Measurements from ENCODE around the gene ATP9B. TPM values are rescaled to one million over a fixed set of nuclear protein-coding genes. Genes with fewer than 3 reads are reported as not detected.

ATP9B gene
- total and polyA plus RNA-seq, 5 donors: 9.0 to 24.0 (median 21.7) TPM

GRCh38 chr18:79178113-79178531 is 108.9 kb downstream of the ATP9B start:
- Histone ChIP-seq H3K4me3 (ENCODE audit: low read length) (no peak overlapping the region), H3K27ac (ENCODE audit: low read length) (no peak overlapping the region), H3K9me3 (ENCODE audit: control insufficient read depth, low read length) (no peaks in the 10 kb centered on the region), H3K27me3 (ENCODE audit: control insufficient read depth, insufficient read depth) (no peaks in the 10 kb centered on the region), H3K4me1 (ENCODE audit: control insufficient read depth, insufficient read depth, low read length) (no peaks in the 10 kb centered on the region)
- WGBS: 62% methylated on average over 10 of the region's 10 CpGs
- DNase-seq (no peak), ATAC-seq (peak; percentile 18 to 50)
- intact Hi-C loops (cut with DNase I): no loop called here

GRCh38 chr18:79182047-79182713 is 113.0 kb downstream of the ATP9B start:
- Histone ChIP-seq H3K27me3 (ENCODE audit: control insufficient read depth, insufficient read depth) (no peaks in the 10 kb centered on the region), H3K27ac (ENCODE audit: low read length) (no peak overlapping the region), H3K4me3 (ENCODE audit: low read length) (no peak overlapping the region), H3K4me1 (ENCODE audit: control insufficient read depth, insufficient read depth, low read length) (no peaks in the 10 kb centered on the region), H3K9me3 (ENCODE audit: control insufficient read depth, low read length) (no peaks in the 10 kb centered on the region)
- DNase-seq (no peak), ATAC-seq (no peak)
- WGBS: 99% methylated on average over 3 of the region's 3 CpGs
- intact Hi-C loops (cut with DNase I): no loop called here

DNA sequence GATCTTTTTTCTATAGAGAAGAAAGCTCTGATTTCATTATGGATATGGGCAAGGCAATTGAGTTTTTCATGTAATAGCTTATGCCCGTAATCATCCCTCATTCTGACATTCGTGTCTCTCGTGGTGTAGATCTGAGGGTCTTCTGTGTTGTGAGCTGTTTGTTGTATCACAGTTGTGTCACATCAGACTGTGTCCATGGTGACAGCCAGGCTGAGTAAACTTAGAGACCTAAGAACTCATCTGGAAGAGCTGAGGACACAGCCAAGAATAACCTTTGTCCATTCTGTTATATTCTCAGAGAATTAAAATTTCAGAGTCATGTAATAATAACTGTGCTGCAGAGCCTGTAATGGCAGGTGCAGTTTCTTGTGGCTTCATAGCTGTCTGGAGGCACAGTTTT is 116.5 kb downstream of the ATP9B start:
- no peak overlapping the region for H3K4me3 ChIP-seq (ENCODE audit: low read length)
- 68% methylated on average over 3 of the region's 3 CpGs for WGBS
- H3K9me3 ChIP-seq (ENCODE audit: control insufficient read depth, low read length): no peaks in the 10 kb centered on the region
- H3K27me3 ChIP-seq (ENCODE audit: control insufficient read depth, insufficient read depth): no peaks in the 10 kb centered on the region
- DNase-seq (no peak), ATAC-seq (no peak)
- no peaks in the 10 kb centered on the region for H3K4me1 ChIP-seq (ENCODE audit: control insufficient read depth, insufficient read depth, low read length)
- intact Hi-C loops (cut with DNase I): no loop called here
- H3K27ac ChIP-seq (ENCODE audit: low read length): no peak overlapping the region

- Histone ChIP-seq H3K4me1 (ENCODE audit: control insufficient read depth, insufficient read depth, low read length) (no peaks in the 10 kb centered on the region), H3K27me3 (ENCODE audit: control insufficient read depth, insufficient read depth) (no peaks in the 10 kb centered on the region), H3K27ac (ENCODE audit: low read length) (no peak overlapping the region), H3K9me3 (ENCODE audit: control insufficient read depth, low read length) (no peaks in the 10 kb centered on the region), H3K4me3 (ENCODE audit: low read length) (no peak overlapping the region)
- no peak for DNase-seq
- ATAC-seq: no peak
- 92% methylated on average over 2 of the region's 2 CpGs for WGBS
- intact Hi-C loops (cut with DNase I): no loop called here
Measured at GRCh38 chr18:79186649-79187048, 117.5 kb downstream of the ATP9B start.

- ATAC-seq: no peak
- WGBS: 72% methylated on average over 7 of the region's 7 CpGs
- no peaks in the 10 kb centered on the region for H3K9me3 ChIP-seq (ENCODE audit: control insufficient read depth, low read length)
- no peaks in the 10 kb centered on the region for H3K4me1 ChIP-seq (ENCODE audit: control insufficient read depth, insufficient read depth, low read length)
- intact Hi-C loops (cut with DNase I): no loop called here
- H3K4me3 ChIP-seq (ENCODE audit: low read length): no peak overlapping the region
- DNase-seq: no peak
- no peaks in the 10 kb centered on the region for H3K27me3 ChIP-seq (ENCODE audit: control insufficient read depth, insufficient read depth)
- no peak overlapping the region for H3K27ac ChIP-seq (ENCODE audit: low read length)
Measured at GRCh38 chr18:79187532-79188277, 118.5 kb downstream of the ATP9B start.

- WGBS: 94% methylated on average over 4 of the region's 4 CpGs
- intact Hi-C loops (cut with DNase I): no loop called here
- H3K4me3 ChIP-seq (ENCODE audit: low read length): no peak overlapping the region
- H3K27ac ChIP-seq (ENCODE audit: low read length): no peak overlapping the region
- no peaks in the 10 kb centered on the region for H3K27me3 ChIP-seq (ENCODE audit: control insufficient read depth, insufficient read depth)
- ATAC-seq (no peak), DNase-seq (no peak)
- no peaks in the 10 kb centered on the region for H3K4me1 ChIP-seq (ENCODE audit: control insufficient read depth, insufficient read depth, low read length)
- H3K9me3 ChIP-seq (ENCODE audit: control insufficient read depth, low read length): no peaks in the 10 kb centered on the region
Measured at GRCh38 chr18:79191418-79191817, 122.2 kb downstream of the ATP9B start.

DNA sequence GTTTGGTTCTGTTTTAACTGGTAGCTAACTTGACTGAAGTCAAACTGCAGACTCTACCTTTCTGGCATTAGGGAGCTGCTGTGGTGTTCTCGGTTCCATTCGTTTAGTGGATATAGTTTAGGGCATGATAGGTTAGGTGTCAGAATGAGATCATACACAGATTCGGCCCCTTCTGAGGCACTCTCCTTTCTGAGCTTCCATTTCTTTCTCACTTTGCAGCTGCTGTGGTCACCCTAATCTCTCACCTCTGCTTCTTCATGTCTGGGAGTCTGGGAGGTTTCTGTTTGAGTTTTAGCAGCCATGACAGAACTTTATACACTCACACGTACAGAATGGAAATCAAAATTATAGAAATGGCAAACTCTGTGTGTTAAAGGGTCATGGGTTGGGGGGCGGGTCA is 122.8 kb downstream of the ATP9B start:
- intact Hi-C loops (cut with DNase I): no loop called here
- Histone ChIP-seq H3K4me1 (ENCODE audit: control insufficient read depth, insufficient read depth, low read length) (no peaks in the 10 kb centered on the region), H3K27ac (ENCODE audit: low read length) (no peak overlapping the region), H3K27me3 (ENCODE audit: control insufficient read depth, insufficient read depth) (no peaks in the 10 kb centered on the region), H3K4me3 (ENCODE audit: low read length) (no peak overlapping the region), H3K9me3 (ENCODE audit: control insufficient read depth, low read length) (no peaks in the 10 kb centered on the region)
- DNase-seq (no peak), ATAC-seq (no peak)
- 89% methylated on average over 5 of the region's 5 CpGs for WGBS

GRCh38 chr18:79193826-79194225 is 124.6 kb downstream of the ATP9B start:
- ATAC-seq (no peak), DNase-seq (no peak)
- Histone ChIP-seq H3K9me3 (ENCODE audit: control insufficient read depth, low read length) (no peaks in the 10 kb centered on the region), H3K4me3 (ENCODE audit: low read length) (no peak overlapping the region), H3K27ac (ENCODE audit: low read length) (no peak overlapping the region), H3K27me3 (ENCODE audit: control insufficient read depth, insufficient read depth) (no peaks in the 10 kb centered on the region), H3K4me1 (ENCODE audit: control insufficient read depth, insufficient read depth, low read length) (no peaks in the 10 kb centered on the region)
- 92% methylated on average over 2 of the region's 2 CpGs for WGBS
- intact Hi-C loops (cut with DNase I): no loop called here

DNA sequence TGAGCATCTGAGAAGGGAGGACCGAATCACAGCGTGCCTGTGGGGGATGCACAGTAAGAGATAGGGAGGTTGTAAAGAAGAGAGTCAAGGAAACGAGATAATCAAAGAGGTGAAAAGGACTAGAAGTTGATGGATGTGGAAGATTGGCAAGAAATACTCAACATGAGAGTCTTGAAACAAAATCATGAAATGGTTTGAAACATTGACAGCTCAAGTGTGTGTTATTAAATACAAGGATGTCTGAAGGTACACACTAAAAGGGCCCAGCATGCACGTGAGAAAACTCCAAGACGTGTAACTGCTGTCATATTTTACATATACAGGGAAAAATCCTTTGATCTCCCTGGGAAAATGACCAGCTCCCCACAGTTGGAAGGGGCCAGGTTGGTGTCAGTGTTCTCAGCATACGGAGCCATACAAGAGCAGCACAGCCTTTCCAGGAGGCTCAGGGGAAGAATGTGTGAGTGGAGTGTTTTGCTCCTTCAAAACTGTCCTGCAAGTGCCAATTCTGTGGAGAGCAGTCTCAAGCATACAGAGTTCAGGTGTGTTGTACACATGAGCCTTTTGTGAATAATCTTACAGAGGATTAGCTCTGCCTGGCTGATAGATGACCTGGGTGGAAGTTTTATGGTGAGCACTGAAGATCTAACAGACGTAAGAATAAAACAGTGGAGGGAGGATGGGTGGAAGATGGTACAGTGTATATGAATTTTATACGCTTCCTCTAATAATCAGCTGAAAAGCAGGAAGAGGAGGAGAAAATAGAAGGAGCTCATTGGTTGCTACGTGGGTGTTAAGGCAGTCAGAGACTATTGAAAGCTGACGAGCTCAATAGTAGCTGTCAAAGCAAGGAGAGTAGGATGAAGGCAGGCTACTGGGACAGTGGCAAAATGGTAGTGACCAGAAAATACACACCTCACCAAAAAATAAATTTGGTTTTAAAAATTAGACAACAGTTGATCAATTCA is 126.8 kb downstream of the ATP9B start:
- Histone ChIP-seq H3K4me1 (ENCODE audit: control insufficient read depth, insufficient read depth, low read length) (no peaks in the 10 kb centered on the region), H3K27me3 (ENCODE audit: control insufficient read depth, insufficient read depth) (no peaks in the 10 kb centered on the region), H3K4me3 (ENCODE audit: low read length) (no peak overlapping the region), H3K27ac (ENCODE audit: low read length) (no peak overlapping the region), H3K9me3 (ENCODE audit: control insufficient read depth, low read length) (no peaks in the 10 kb centered on the region)
- DNase-seq (no peak), ATAC-seq (no peak)
- intact Hi-C loops (cut with DNase I): no loop called here
- 90% methylated on average over 10 of the region's 10 CpGs for WGBS

GRCh38 chr18:79197531-79197930 is 128.3 kb downstream of the ATP9B start:
- Histone ChIP-seq H3K9me3 (ENCODE audit: control insufficient read depth, low read length) (no peaks in the 10 kb centered on the region), H3K4me3 (ENCODE audit: low read length) (no peak overlapping the region), H3K27me3 (ENCODE audit: control insufficient read depth, insufficient read depth) (no peaks in the 10 kb centered on the region), H3K4me1 (ENCODE audit: control insufficient read depth, insufficient read depth, low read length) (no peaks in the 10 kb centered on the region), H3K27ac (ENCODE audit: low read length) (no peak overlapping the region)
- intact Hi-C loops (cut with DNase I): no loop called here
- WGBS: 94% methylated on average over 4 of the region's 4 CpGs
- no peak for DNase-seq
- ATAC-seq: no peak
